AG09309 (cell line): ENCODE results near the gene SLC22A23.

ENCODE experiments used
- DNase-seq: peaks from one replicate; pipeline ENCODE4 v3.0.0-alpha.2; 2010; ENCODE audit warnings: low read depth
- H3K4me3 ChIP-seq: 2 replicates; pipeline ENCODE4 v1.5.1; 2011; ENCODE audit warnings: mild to moderate bottlenecking, low read depth, low read length, moderate library complexity; ENCODE audit not compliant: control insufficient read depth
- TF ChIP-seq, protein P1 (sequence below): IDR thresholded peaks from 2 replicates; pipeline ENCODE4 v1.5.1; 2011; ENCODE audit warnings: mild to moderate bottlenecking, low read depth, low read length, inconsistent platforms; ENCODE audit not compliant: insufficient read depth, control insufficient read depth; ENCODE audit errors: missing control alignments

Gene SLC22A23

GRCh38 chr6:3397229-3398164, 59.4 kb downstream of the SLC22A23 start:
- TF ChIP-seq, protein P1, sequence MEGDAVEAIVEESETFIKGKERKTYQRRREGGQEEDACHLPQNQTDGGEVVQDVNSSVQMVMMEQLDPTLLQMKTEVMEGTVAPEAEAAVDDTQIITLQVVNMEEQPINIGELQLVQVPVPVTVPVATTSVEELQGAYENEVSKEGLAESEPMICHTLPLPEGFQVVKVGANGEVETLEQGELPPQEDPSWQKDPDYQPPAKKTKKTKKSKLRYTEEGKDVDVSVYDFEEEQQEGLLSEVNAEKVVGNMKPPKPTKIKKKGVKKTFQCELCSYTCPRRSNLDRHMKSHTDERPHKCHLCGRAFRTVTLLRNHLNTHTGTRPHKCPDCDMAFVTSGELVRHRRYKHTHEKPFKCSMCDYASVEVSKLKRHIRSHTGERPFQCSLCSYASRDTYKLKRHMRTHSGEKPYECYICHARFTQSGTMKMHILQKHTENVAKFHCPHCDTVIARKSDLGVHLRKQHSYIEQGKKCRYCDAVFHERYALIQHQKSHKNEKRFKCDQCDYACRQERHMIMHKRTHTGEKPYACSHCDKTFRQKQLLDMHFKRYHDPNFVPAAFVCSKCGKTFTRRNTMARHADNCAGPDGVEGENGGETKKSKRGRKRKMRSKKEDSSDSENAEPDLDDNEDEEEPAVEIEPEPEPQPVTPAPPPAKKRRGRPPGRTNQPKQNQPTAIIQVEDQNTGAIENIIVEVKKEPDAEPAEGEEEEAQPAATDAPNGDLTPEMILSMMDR = no peak
- no peak for DNase-seq
- no peak overlapping the region for H3K4me3 ChIP-seq

- TF ChIP-seq, protein P1 = no peak
Measured at GRCh38 chr6:3396503-3397180, 60.2 kb downstream of the SLC22A23 start.

GRCh38 chr6:3394671-3395070, 62.2 kb downstream of the SLC22A23 start:
- no peak overlapping the region for H3K4me3 ChIP-seq
- no peak for DNase-seq
- TF ChIP-seq, protein P1 = no peak

More at GRCh38 chr6:3396503-3397180, 60.2 kb downstream of the SLC22A23 start:
- DNase-seq = no peak
- no peak overlapping the region for H3K4me3 ChIP-seq

GRCh38 chr6:3393836-3394202, 63.0 kb downstream of the SLC22A23 start:
- no peak for DNase-seq
- H3K4me3 ChIP-seq = no peak overlapping the region
- TF ChIP-seq, protein P1 = no peak

DNA sequence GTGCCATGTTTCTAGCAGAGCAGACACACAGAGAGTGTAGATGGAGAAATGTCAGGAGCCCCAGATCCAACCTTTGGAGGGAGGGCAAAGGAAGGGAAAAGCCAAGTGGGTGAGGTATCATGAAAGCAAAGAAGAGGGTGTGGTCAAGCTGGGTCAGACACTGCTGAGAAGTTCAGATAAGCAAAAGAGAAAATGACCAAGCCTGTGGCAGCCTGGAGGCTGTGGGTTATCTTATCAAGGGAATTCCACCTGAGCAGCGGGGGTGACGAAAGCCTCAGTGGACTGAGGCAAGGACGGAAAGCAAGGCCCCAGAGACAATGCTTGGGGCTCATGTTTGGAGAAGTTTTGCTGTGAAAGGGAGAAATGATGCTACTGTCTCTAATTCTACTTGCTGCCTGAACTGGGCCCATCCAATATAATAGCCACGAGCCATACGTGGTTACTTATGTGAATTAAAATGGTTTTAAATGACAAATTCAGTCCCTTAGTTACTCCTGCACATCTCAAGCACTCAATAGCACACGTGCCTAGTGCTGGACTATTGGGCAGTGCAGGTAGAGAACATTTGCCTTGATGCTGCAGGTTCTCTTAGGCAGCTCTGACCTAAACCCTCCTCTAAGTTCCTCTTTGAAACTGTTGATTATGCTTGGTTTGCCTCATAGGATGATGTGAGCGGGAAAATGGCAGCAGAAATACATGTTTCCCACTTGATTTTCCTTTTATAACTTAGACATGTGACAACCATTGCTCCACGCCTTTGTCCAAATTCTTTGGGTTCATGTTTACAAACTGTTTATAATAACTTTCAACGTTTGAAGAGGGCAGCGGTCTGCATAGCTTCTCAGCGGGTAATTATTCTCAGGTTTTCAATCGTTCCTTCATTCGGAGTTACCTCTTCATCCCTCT, 63.7 kb downstream of the SLC22A23 start:
- H3K4me3 ChIP-seq = no peak overlapping the region
- no peak for DNase-seq
- TF ChIP-seq, protein P1 = no peak

DNA sequence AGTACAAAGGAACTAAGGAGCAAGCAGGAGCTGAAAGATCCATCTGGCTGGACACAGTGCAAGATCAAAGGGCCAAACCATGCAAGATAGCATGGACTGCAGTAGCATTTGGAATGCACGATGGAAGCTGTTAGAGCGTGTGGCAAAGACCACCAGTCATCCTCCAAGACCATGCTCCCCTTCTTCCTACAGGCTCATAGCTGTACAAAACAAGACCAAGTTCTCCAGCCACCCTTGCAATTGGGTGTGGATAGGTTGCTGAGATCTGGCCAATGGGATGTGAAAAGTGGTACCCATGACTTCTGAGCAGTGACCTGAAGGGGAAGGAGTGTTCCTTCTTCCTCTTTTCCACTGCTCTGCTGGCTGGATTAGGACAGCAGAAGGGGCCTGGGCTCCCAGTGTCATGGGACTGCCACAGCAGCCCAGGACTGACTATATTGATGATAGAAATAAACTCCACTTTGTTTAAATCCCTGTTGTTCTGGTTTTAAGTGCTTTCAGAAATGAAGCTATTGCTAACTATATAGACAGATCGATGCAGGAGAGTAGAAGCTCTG, 64.9 kb downstream of the SLC22A23 start:
- DNase-seq = no peak
- no peak overlapping the region for H3K4me3 ChIP-seq
- TF ChIP-seq, protein P1 = no peak
